Dedifferentiated amniotic fluid mesenchymal stem cell (primary cell): ENCODE data around the gene FAM163B.

Source experiments
- DNase-seq: peaks from one replicate; pipeline ENCODE4 v3.0.0-alpha.2; 2016; ENCODE audit errors: extremely low spot score

Gene FAM163B

GRCh38 chr9:133582501-133583045 is 26.6 kb downstream of the FAM163B start:
- no peak for DNase-seq

GRCh38 chr9:133581513-133582343 is 27.5 kb downstream of the FAM163B start:
- no peak for DNase-seq

- no peak for DNase-seq
Observed at GRCh38 chr9:133581011-133581410, 28.2 kb downstream of the FAM163B start.

- DNase-seq, result no peak
Observed at GRCh38 chr9:133580419-133580738, 28.8 kb downstream of the FAM163B start.

- no peak for DNase-seq
Observed at GRCh38 chr9:133579601-133580418, 29.4 kb downstream of the FAM163B start.

GRCh38 chr9:133578524-133579441 is 30.4 kb downstream of the FAM163B start:
- DNase-seq, result no peak

- no peak for DNase-seq
Observed at GRCh38 chr9:133577737-133578112, 31.5 kb downstream of the FAM163B start.

- no peak for DNase-seq
Observed at GRCh38 chr9:133576875-133577736, 32.1 kb downstream of the FAM163B start.

- DNase-seq, result no peak
Observed at GRCh38 chr9:133576031-133576874, 32.9 kb downstream of the FAM163B start.

- DNase-seq, result no peak
Observed at GRCh38 chr9:133575186-133576030, 33.8 kb downstream of the FAM163B start.

GRCh38 chr9:133574771-133575170 is 34.4 kb downstream of the FAM163B start:
- DNase-seq, result no peak

- no peak for DNase-seq
Observed at GRCh38 chr9:133573791-133574515, 35.2 kb downstream of the FAM163B start.

- no peak for DNase-seq
Observed at GRCh38 chr9:133572821-133573361, 36.3 kb downstream of the FAM163B start.

- DNase-seq, result no peak
Observed at GRCh38 chr9:133571896-133572595, 37.1 kb downstream of the FAM163B start.

- no peak for DNase-seq
Observed at GRCh38 chr9:133571391-133571890, 37.7 kb downstream of the FAM163B start.

- no peak for DNase-seq
Observed at GRCh38 chr9:133570691-133571080, 38.5 kb downstream of the FAM163B start.
